ENCODE results near the gene MSX1.

The MSX1 gene

GRCh38 chr4:4857809-4858508, 1.5 kb upstream of the MSX1 start:
- no peak for DNase-seq (ENCODE audit: low read depth in 2 of 2)

GRCh38 chr4:4858527-4859324, 739 bp upstream of the MSX1 start:
- no peak for DNase-seq (ENCODE audit: low read depth in 2 of 2)

- no peak for DNase-seq (ENCODE audit: low read depth in 2 of 2)
Observed at GRCh38 chr4:4859799-4860599, 534 bp downstream of the MSX1 start.

GRCh38 chr4:4860600-4861389, 1.3 kb downstream of the MSX1 start:
- DNase-seq (ENCODE audit: low read depth in 2 of 2) = no peak

- no peak for DNase-seq (ENCODE audit: low read depth in 2 of 2)
Observed at GRCh38 chr4:4861390-4862018, 2.0 kb downstream of the MSX1 start.

- no peak for DNase-seq (ENCODE audit: low read depth in 2 of 2)
Observed at GRCh38 chr4:4862071-4862551, 2.6 kb downstream of the MSX1 start.

- no peak for DNase-seq (ENCODE audit: low read depth in 2 of 2)
Observed at GRCh38 chr4:4862665-4863482, 3.4 kb downstream of the MSX1 start.

- no peak for DNase-seq (ENCODE audit: low read depth in 2 of 2)
Observed at GRCh38 chr4:4864443-4864939, 5.0 kb downstream of the MSX1 start.

GRCh38 chr4:4864940-4865704, 5.7 kb downstream of the MSX1 start:
- DNase-seq (ENCODE audit: low read depth in 2 of 2) = no peak

GRCh38 chr4:4865705-4866123, 6.2 kb downstream of the MSX1 start:
- no peak for DNase-seq (ENCODE audit: low read depth in 2 of 2)

GRCh38 chr4:4866124-4866865, 6.8 kb downstream of the MSX1 start:
- DNase-seq (ENCODE audit: low read depth in 2 of 2) = no peak

- DNase-seq (ENCODE audit: low read depth in 2 of 2) = no peak
Observed at GRCh38 chr4:4866866-4867374, 7.5 kb downstream of the MSX1 start.

- DNase-seq (ENCODE audit: low read depth in 2 of 2) = no peak
Observed at GRCh38 chr4:4867375-4868039, 8.0 kb downstream of the MSX1 start.

GRCh38 chr4:4868040-4868757, 8.7 kb downstream of the MSX1 start:
- DNase-seq (ENCODE audit: low read depth in 2 of 2) = no peak

GRCh38 chr4:4868758-4869723, 9.6 kb downstream of the MSX1 start:
- DNase-seq (ENCODE audit: low read depth in 2 of 2) = no peak
